Stimulated activated CD4-positive, alpha-beta T cell treated with anti-CD3 and anti-CD28 coated beads, Interleukin-1b, Interleukin-23, amount 100 ng/mL, for 1 hour (primary cell): ENCODE results near the gene PNMT.

Source experiments
- DNase-seq, 2 donors: peaks; one replicate each; pipeline ENCODE4 v3.0.0-alpha.2; 2020; ENCODE audit warnings: low read depth in 2 of 2

The PNMT gene

GRCh38 chr17:39633570-39634183 lies 34.6 kb upstream of the PNMT start:
- no peak for DNase-seq

- no peak for DNase-seq
Measured at GRCh38 chr17:39634384-39634871, 33.8 kb upstream of the PNMT start.

GRCh38 chr17:39635614-39636176 lies 32.6 kb upstream of the PNMT start:
- no peak for DNase-seq

- DNase-seq: no peak
Measured at GRCh38 chr17:39636587-39636926, 31.7 kb upstream of the PNMT start.

- peak; percentile 68 to 90 for DNase-seq
Measured at GRCh38 chr17:39636927-39637736, 31.1 kb upstream of the PNMT start, which contains the start of gene STARD3. Gene STARD3, plus strand, starts transcription at chr17:39637144. Its CDS starts 16,388 bp downstream, at chr17:39653532.

- DNase-seq: no peak
Measured at GRCh38 chr17:39638317-39638716, 29.9 kb upstream of the PNMT start.

- no peak for DNase-seq
Measured at GRCh38 chr17:39639043-39639442, 29.2 kb upstream of the PNMT start.

GRCh38 chr17:39639566-39640458 lies 28.4 kb upstream of the PNMT start:
- no peak for DNase-seq

GRCh38 chr17:39640591-39641031 lies 27.6 kb upstream of the PNMT start:
- DNase-seq: no peak

- no peak for DNase-seq
Measured at GRCh38 chr17:39641097-39641496, 27.2 kb upstream of the PNMT start.

- no peak for DNase-seq
Measured at GRCh38 chr17:39641883-39642282, 26.4 kb upstream of the PNMT start.

GRCh38 chr17:39642291-39643074 lies 25.8 kb upstream of the PNMT start:
- DNase-seq: no peak

- DNase-seq: no peak
Measured at GRCh38 chr17:39643271-39643670, 25.0 kb upstream of the PNMT start.

- no peak for DNase-seq
Measured at GRCh38 chr17:39647256-39647655, 21.0 kb upstream of the PNMT start.

GRCh38 chr17:39648616-39649366 lies 19.5 kb upstream of the PNMT start:
- no peak for DNase-seq

GRCh38 chr17:39650121-39650579 lies 18.1 kb upstream of the PNMT start:
- no peak for DNase-seq

GRCh38 chr17:39651923-39652586 lies 16.2 kb upstream of the PNMT start:
- DNase-seq: no peak

GRCh38 chr17:39652587-39653315 lies 15.5 kb upstream of the PNMT start:
- DNase-seq: no peak

- DNase-seq: no peak
Measured at GRCh38 chr17:39653316-39653661, 15.0 kb upstream of the PNMT start.
